Upper lobe of left lung (tissue), 4 donors: ENCODE data around the gene INPP4B.

Experiments
- EP300 ChIP-seq, 4 donors: sonication (generic); formaldehyde crosslinking; IDR thresholded peaks; one replicate each; pipeline ENCODE4 v1.5.1; 2017; ENCODE audit warnings: antibody characterized with exemption in 4 of 4, control low read depth in 2 of 4
- POLR2A ChIP-seq, 4 donors: fragments of 450-650 bp; IDR thresholded peaks; one replicate each; pipeline ENCODE4 v1.5.1; 2016 to 2017; ENCODE audit warnings: antibody characterized with exemption in 4 of 4, mild to moderate bottlenecking in 2 of 4

- TF ChIP-seq EP300 (IDR thresholded peaks at IDR 0.05) = no peak
- TF ChIP-seq POLR2A (IDR thresholded peaks at IDR 0.05) = no peak
Measured at GRCh38 chr4:142419712-142420111, 426.4 kb downstream of the INPP4B start.
